HG03521 (cell line): ENCODE data around the gene MYO3B.
"Not testable (repeated sequence)": the region's sequence is repeated elsewhere in the genome, so short reads cannot be mapped to it uniquely, and the experiment has no call there.

Experiments used
- ATAC-seq: cut with Tn5 transposase; IDR thresholded peaks from one replicate; pipeline ENCODE4 v1.9.1; 2021; ENCODE audit warnings: mild to moderate bottlenecking, moderate library complexity; ENCODE audit not compliant: unreplicated experiment

Gene MYO3B

DNA sequence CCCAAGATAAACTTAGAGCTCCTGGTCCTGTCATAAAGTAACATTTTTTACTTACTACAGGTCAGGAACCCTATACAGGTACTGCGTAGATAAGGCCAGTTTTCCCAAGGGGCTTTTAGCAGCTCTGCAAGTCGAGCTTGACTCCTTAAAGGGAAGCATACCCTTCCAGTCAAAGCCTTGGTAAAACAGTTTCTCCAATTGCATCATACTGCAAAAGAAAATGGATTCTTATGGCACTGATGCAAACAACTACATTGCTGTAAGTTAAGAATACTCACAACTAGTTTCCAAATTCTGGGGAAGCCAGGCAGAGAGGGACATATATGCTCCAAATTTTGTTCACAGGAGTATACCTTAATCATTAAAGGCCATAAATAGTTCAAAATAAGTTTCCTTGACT lies 31.0 kb downstream of the MYO3B start:
- ATAC-seq = no peak

DNA sequence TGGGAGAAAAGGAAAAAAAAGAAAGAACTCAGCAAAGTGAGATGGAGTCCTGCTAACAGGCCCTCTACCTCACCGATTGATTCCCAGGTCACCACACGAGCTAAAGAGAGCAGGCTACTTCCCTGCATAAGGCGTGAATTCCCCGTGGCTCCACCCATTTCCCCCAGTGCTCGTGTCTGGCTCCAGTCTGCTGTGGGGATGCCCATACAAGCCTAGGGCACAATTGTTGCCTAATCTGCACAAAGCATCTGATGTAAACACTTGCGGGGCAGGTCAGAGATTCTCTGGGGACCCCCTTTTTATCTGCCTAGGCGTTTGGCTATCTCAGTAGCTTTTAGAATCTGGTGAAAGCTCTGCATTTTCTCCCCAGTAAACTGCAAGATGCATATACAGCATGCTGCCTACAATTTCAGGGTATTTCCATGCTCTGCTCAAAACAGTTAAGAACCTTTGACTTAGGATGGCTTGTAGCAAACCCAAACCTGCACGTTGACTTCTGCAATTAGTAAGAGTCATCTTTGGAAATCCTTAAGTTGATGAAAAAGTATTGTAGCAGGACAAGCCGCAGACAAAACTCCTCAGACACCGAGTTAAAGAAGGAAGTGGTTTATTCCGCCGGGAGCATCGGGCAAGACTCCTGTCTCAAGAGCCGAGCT lies 34.8 kb downstream of the MYO3B start:
- no peak for ATAC-seq

DNA sequence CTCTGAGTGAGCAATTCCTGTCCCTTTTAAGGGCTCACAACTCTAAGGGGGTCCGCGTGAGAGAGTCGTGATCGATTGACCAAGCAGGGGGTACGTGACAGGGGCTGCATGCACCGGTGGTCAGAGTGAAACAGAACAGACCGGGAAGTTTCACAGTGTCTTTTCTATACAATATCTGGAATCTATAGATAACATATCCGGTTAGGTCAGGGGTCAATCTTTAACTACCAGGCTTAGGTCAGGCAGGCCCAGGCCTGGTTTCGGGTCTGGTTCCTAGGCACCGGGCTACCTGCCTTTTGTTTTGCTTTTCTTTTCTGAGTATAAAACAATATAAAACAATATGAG lies 35.3 kb downstream of the MYO3B start:
- ATAC-seq = not testable (repeated sequence)

DNA sequence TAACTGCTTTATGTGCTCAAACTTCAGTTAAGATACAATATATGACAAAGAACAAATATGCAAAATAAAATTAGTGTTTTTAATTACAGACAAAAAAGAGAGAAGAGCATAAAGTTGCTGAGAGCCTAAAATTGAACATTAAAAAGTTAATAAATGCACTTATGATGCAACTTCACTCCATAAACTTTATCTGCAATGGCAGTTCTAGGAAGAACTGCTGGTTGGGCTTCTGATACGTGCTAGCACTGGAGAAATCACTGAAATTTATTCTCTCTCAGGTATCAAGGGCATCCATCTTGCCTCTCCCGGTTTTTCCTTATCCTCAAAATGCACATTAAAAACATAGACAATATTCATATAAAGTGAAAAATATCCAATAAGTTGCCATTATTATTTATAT lies 35.7 kb downstream of the MYO3B start:
- no peak for ATAC-seq

GRCh38 chr2:170214309-170214948 lies 36.5 kb downstream of the MYO3B start:
- ATAC-seq = no peak

GRCh38 chr2:170215021-170215420 lies 37.1 kb downstream of the MYO3B start:
- no peak for ATAC-seq

DNA sequence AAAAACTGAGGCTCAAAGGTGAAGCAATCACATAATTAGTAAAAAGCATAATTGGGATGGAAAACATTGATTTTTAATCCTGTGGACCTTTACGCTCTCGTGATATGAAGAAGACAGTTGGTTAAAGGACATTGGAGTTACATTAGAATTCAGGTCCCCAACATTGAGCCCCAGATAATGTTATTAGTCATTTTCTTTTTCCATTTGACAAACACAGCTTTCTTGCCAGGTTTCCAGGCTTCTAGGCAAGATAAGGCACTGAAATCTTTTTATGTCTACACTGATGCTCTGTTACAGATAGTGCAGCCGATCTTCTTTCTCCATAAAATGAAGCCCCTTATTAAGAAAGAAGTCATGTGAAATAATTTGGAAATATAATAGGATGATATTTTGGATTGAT lies 38.5 kb downstream of the MYO3B start:
- no peak for ATAC-seq

DNA sequence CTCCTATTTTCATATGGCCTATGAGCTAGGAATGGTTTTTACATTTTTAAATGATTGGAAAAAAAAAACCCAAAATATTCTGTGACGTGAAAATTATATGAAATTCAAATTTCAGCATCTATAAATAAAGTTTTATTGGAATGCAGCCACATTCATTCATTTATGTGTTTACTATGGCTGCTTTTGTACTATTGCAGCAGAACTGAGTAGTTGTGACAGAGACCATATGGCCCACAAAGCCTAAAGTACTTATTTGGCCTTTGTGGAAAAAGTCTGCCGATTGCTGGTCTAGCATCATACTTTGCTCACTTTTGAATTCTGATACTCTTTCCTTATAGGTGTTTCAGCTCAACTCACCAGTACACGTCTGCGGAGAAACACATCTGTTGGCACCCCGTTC lies 39.0 kb downstream of the MYO3B start:
- no peak for ATAC-seq

DNA sequence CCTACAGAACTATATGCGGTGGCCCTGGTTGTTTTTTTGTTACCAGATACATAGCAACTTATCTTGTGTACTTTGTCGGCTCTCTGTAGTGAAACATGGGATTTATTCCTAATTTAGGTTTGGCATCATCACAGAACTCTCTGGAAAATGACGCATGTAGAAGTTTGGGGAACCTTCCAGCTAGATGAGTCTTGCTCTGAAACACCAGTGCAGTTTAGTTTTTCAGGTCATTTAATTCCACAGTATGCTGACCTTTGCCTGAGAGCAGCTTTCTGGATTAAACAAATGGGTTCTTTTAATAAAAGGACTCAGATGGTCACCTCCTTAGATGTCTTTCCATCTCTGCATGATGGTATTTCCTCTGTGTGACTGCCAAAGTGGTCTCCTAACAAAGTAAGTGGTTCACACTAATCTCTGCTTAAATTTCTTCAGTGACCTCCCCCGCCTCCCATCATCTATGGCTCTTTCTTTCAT lies 39.9 kb downstream of the MYO3B start:
- ATAC-seq = no peak

DNA sequence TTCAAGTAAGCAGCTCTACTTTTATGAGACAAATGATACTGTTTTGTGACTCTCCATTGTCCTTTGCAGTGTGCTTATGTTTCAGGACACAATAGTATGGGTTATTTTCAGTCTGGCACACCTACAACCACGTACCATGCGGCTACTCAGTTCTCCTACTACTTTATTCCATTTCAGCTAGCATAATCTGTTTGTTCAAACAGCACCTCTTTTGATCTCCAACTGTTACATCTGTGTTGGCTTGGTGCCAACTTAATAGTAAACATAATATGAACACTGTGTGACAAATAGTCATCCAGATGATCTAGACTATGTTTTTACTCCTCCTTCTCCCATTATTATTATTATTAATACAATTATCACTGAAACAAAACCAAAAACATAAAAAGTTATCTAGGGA lies 40.5 kb downstream of the MYO3B start:
- ATAC-seq = no peak

GRCh38 chr2:170218931-170219330 lies 41.0 kb downstream of the MYO3B start:
- ATAC-seq = no peak

- ATAC-seq = no peak
Measured at GRCh38 chr2:170221317-170222288, 43.7 kb downstream of the MYO3B start.

GRCh38 chr2:170222298-170222697 lies 44.4 kb downstream of the MYO3B start:
- ATAC-seq = no peak

GRCh38 chr2:170222842-170223241 lies 44.9 kb downstream of the MYO3B start:
- no peak for ATAC-seq

GRCh38 chr2:170224692-170225294 lies 46.8 kb downstream of the MYO3B start:
- no peak for ATAC-seq

GRCh38 chr2:170226216-170226615 lies 48.3 kb downstream of the MYO3B start:
- no peak for ATAC-seq

DNA sequence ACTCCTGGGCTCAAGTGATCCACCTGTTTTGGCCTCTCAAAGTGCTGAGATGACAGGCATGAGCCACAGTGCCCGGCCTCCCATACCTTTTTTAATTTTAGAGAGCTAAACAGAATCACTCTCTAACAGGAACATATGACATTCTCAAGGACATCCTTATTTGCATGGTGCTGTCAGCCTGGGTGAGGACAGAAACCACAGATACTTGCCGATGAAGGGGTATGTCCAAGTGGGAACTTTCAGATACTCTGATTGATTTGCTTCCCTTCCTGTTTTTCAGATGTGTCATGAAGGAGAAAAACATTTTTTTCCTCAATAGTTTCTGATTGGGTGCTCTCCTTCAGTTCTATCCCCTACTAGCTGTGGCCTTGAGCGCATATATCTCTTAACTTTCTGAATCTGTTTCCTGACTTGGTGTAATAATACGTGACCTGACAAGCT lies 49.6 kb downstream of the MYO3B start:
- ATAC-seq = no peak

GRCh38 chr2:170227951-170228350 lies 50.0 kb downstream of the MYO3B start:
- no peak for ATAC-seq

DNA sequence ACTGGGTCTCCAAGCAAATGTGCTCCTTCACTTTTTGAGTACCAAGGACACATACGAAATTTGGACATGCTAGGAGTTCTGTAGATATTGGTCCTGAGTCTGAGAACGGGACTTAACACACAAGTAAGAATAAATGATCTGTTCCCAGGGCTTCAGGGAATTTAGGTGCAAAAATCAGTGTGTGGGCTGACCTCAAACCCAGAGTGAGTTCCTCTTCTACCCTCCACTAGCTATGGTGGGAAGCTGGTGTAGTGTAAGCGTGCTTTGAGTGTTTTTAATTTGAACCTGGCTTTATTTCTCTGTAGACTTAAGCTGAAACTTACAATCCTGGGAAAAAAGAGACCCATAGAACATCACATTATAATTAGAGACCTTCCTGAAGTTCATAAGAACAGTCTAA lies 50.5 kb downstream of the MYO3B start:
- no peak for ATAC-seq

- no peak for ATAC-seq
Measured at GRCh38 chr2:170229125-170229524, 51.2 kb downstream of the MYO3B start.

GRCh38 chr2:170229744-170230143 lies 51.8 kb downstream of the MYO3B start:
- ATAC-seq = no peak
